HG03045 (cell line): Measurements from ENCODE around the gene MICAL2.

Experiments used
- ATAC-seq: cut with Tn5 transposase; IDR thresholded peaks from one replicate; pipeline ENCODE4 v1.9.1; 2021; ENCODE audit warnings: mild to moderate bottlenecking, moderate library complexity; ENCODE audit not compliant: unreplicated experiment

The MICAL2 gene

GRCh38 chr11:12152321-12152720 is 41.9 kb downstream of the MICAL2 start:
- ATAC-seq = no peak

GRCh38 chr11:12154871-12155668 is 44.7 kb downstream of the MICAL2 start:
- ATAC-seq = no peak

GRCh38 chr11:12155696-12156095 is 45.3 kb downstream of the MICAL2 start:
- ATAC-seq = no peak

- ATAC-seq = no peak
Measured at GRCh38 chr11:12156301-12157140, 46.1 kb downstream of the MICAL2 start.

- ATAC-seq = no peak
Measured at GRCh38 chr11:12157241-12157661, 46.9 kb downstream of the MICAL2 start.

- no peak for ATAC-seq
Measured at GRCh38 chr11:12158909-12159308, 48.5 kb downstream of the MICAL2 start.

GRCh38 chr11:12159351-12160099 is 49.1 kb downstream of the MICAL2 start:
- no peak for ATAC-seq

- no peak for ATAC-seq
Measured at GRCh38 chr11:12160231-12160630, 49.8 kb downstream of the MICAL2 start.

GRCh38 chr11:12160680-12161079 is 50.3 kb downstream of the MICAL2 start:
- ATAC-seq = no peak

- no peak for ATAC-seq
Measured at GRCh38 chr11:12161137-12161536, 50.7 kb downstream of the MICAL2 start.

- ATAC-seq = no peak
Measured at GRCh38 chr11:12161603-12162350, 51.4 kb downstream of the MICAL2 start.

- ATAC-seq = no peak
Measured at GRCh38 chr11:12162652-12163051, 52.3 kb downstream of the MICAL2 start.

GRCh38 chr11:12163181-12163941 is 53.0 kb downstream of the MICAL2 start:
- no peak for ATAC-seq

- no peak for ATAC-seq
Measured at GRCh38 chr11:12164061-12165014, 53.9 kb downstream of the MICAL2 start.

GRCh38 chr11:12165237-12165875 is 55.0 kb downstream of the MICAL2 start:
- ATAC-seq = no peak

GRCh38 chr11:12166299-12167060 is 56.1 kb downstream of the MICAL2 start:
- ATAC-seq = no peak
